ENCODE data around the gene STK24. TPM values are rescaled to one million over a fixed set of nuclear protein-coding genes. Genes with fewer than 3 reads are reported as not detected.

Gene STK24
- total RNA-seq, 4 donors from 2014 or later = 100 to 133 (median 124) TPM

- no peak for TF ChIP-seq CTCF (IDR thresholded peaks at IDR 0.05; ENCODE audit: low read depth)
Observed at GRCh38 chr13:98401934-98402333, 175.0 kb downstream of the STK24 start.

- no peak for TF ChIP-seq CTCF (IDR thresholded peaks at IDR 0.05; ENCODE audit: low read depth)
Observed at GRCh38 chr13:98399756-98400155, 177.2 kb downstream of the STK24 start.

- no peak for TF ChIP-seq CTCF (IDR thresholded peaks at IDR 0.05; ENCODE audit: low read depth)
Observed at GRCh38 chr13:98398581-98398980, 178.3 kb downstream of the STK24 start.

- no peak for TF ChIP-seq CTCF (IDR thresholded peaks at IDR 0.05; ENCODE audit: low read depth)
Observed at GRCh38 chr13:98397861-98398260, 179.0 kb downstream of the STK24 start.

GRCh38 chr13:98397221-98397620 lies 179.7 kb downstream of the STK24 start:
- no peak for TF ChIP-seq CTCF (IDR thresholded peaks at IDR 0.05; ENCODE audit: low read depth)

GRCh38 chr13:98396071-98396710 lies 180.7 kb downstream of the STK24 start:
- TF ChIP-seq CTCF (IDR thresholded peaks at IDR 0.05; ENCODE audit: low read depth) = no peak

Other genes starting within 250 kb of the STK24 start
- not detected for gene SLC15A1, start 175.6 kb upstream of the STK24 start, total RNA-seq

All from subcutaneous adipose tissue (tissue), 4 donors.